Measurements from ENCODE around the gene FAH. TPM values are rescaled to one million over a fixed set of nuclear protein-coding genes. Genes with fewer than 3 reads are reported as not detected.
A peak's percentile ranks its signal among the peaks of the same experiment; 100 is the strongest.

FAH gene
- polyA plus RNA-seq, 3 donors = 16.5 to 25.4 (median 24.0) TPM

GRCh38 chr15:80105595-80105994 lies 47.2 kb upstream of the FAH start:
- Histone ChIP-seq H2AFZ (ENCODE audit: insufficient read depth, low read depth, low read length, poor library complexity, severe bottlenecking) (no peak overlapping the region), H3K36me3 (replicated peaks in 1 of 2; ENCODE audit: control insufficient read depth in 1 of 2, insufficient read depth in 2 of 2, low read length in 2 of 2) (no peaks in the 10 kb centered on the region), H3K9ac (ENCODE audit: insufficient read depth, low read length, poor library complexity, severe bottlenecking) (no peak overlapping the region), H3K27ac (ENCODE audit: low read depth in 1 of 2, low read length in 2 of 2) (no peak overlapping the region), H3K27me3 (ENCODE audit: control insufficient read depth in 2 of 2, insufficient read depth in 2 of 2, low read length in 2 of 2) (no peaks in the 10 kb centered on the region), H3K9me3 (replicated peaks in 1 of 2; ENCODE audit: control insufficient read depth in 1 of 2, insufficient read depth in 1 of 2, low read length in 2 of 2) (no peaks in the 10 kb centered on the region), H3K4me1 (ENCODE audit: control insufficient read depth in 1 of 2, insufficient read depth in 2 of 2, low read length in 2 of 2) (no peaks in the 10 kb centered on the region), H3K4me2 (replicated peaks; ENCODE audit: extremely low read depth, low read length, poor library complexity, severe bottlenecking) (no peak overlapping the region), H3K4me3 (replicated peaks in 1 of 3; ENCODE audit: low read depth in 2 of 3, low read length in 3 of 3) (no peak overlapping the region), H4K20me1 (ENCODE audit: insufficient read depth, low read length) (peaks cover 99% of the 10 kb centered on the region), H3K79me2 (ENCODE audit: insufficient read depth, low read length) (peaks cover 71% of the 10 kb centered on the region)
- Mint-ChIP-seq H3K27ac (no peak overlapping the region), H3K27me3 (ENCODE audit: low read depth in 3 of 3) (no peaks in the 10 kb centered on the region), H3K9me3 (no peaks in the 10 kb centered on the region), H3K4me3 (no peak overlapping the region), H3K4me1 (peaks cover 8% of the 10 kb centered on the region), H3K36me3 (peaks cover 21 to 32% of the 10 kb centered on the region in 2 donors)
- WGBS (ENCODE audit: insufficient coverage) = no CpG with 5 or more reads among the region's 1 CpG
- DNase-seq = no peak
- intact Hi-C loops (cut with micrococcal nuclease) = no loop called here
- TF ChIP-seq, protein P1, sequence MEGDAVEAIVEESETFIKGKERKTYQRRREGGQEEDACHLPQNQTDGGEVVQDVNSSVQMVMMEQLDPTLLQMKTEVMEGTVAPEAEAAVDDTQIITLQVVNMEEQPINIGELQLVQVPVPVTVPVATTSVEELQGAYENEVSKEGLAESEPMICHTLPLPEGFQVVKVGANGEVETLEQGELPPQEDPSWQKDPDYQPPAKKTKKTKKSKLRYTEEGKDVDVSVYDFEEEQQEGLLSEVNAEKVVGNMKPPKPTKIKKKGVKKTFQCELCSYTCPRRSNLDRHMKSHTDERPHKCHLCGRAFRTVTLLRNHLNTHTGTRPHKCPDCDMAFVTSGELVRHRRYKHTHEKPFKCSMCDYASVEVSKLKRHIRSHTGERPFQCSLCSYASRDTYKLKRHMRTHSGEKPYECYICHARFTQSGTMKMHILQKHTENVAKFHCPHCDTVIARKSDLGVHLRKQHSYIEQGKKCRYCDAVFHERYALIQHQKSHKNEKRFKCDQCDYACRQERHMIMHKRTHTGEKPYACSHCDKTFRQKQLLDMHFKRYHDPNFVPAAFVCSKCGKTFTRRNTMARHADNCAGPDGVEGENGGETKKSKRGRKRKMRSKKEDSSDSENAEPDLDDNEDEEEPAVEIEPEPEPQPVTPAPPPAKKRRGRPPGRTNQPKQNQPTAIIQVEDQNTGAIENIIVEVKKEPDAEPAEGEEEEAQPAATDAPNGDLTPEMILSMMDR (IDR thresholded peaks at IDR 0.05) = no peak

GRCh38 chr15:80106051-80106450 lies 46.7 kb upstream of the FAH start:
- Mint-ChIP-seq H3K9me3 (no peaks in the 10 kb centered on the region), H3K27me3 (ENCODE audit: low read depth in 3 of 3) (no peaks in the 10 kb centered on the region), H3K36me3 (peaks cover 21 to 31% of the 10 kb centered on the region in 2 donors), H3K4me1 (peaks cover 8% of the 10 kb centered on the region), H3K4me3 (no peak overlapping the region), H3K27ac (peak overlapping the region in 1 of 7 donors; percentile 30)
- no peak overlapping the region for H3K4me3 ChIP-seq (replicated peaks in 1 of 3; ENCODE audit: low read depth in 2 of 3, low read length in 3 of 3)
- TF ChIP-seq, protein P1 (IDR thresholded peaks at IDR 0.05) = no peak
- no peaks in the 10 kb centered on the region for H3K9me3 ChIP-seq (replicated peaks in 1 of 2; ENCODE audit: control insufficient read depth in 1 of 2, insufficient read depth in 1 of 2, low read length in 2 of 2)
- peaks cover 99% of the 10 kb centered on the region for H4K20me1 ChIP-seq (ENCODE audit: insufficient read depth, low read length)
- H3K4me2 ChIP-seq (replicated peaks; ENCODE audit: extremely low read depth, low read length, poor library complexity, severe bottlenecking) = no peak overlapping the region
- no peak for DNase-seq
- H3K27me3 ChIP-seq (ENCODE audit: control insufficient read depth in 2 of 2, insufficient read depth in 2 of 2, low read length in 2 of 2) = no peaks in the 10 kb centered on the region
- WGBS (ENCODE audit: insufficient coverage) = no CpG with 5 or more reads among the region's 4 CpGs
- no peak overlapping the region for H2AFZ ChIP-seq (ENCODE audit: insufficient read depth, low read depth, low read length, poor library complexity, severe bottlenecking)
- H3K4me1 ChIP-seq (ENCODE audit: control insufficient read depth in 1 of 2, insufficient read depth in 2 of 2, low read length in 2 of 2) = no peaks in the 10 kb centered on the region
- H3K79me2 ChIP-seq (ENCODE audit: insufficient read depth, low read length) = peaks cover 72% of the 10 kb centered on the region
- H3K9ac ChIP-seq (ENCODE audit: insufficient read depth, low read length, poor library complexity, severe bottlenecking) = no peak overlapping the region
- intact Hi-C loops (cut with micrococcal nuclease) = no loop called here
- no peak overlapping the region for H3K27ac ChIP-seq (ENCODE audit: low read depth in 1 of 2, low read length in 2 of 2)
- H3K36me3 ChIP-seq (replicated peaks in 1 of 2; ENCODE audit: control insufficient read depth in 1 of 2, insufficient read depth in 2 of 2, low read length in 2 of 2) = no peaks in the 10 kb centered on the region
